ENCODE measurements around the gene CEACAM16. TPM values are rescaled to one million over a fixed set of nuclear protein-coding genes. Genes with fewer than 3 reads are reported as not detected.

Gene CEACAM16
- total RNA-seq, 1 experiment from 2014 or later: not detected

DNA sequence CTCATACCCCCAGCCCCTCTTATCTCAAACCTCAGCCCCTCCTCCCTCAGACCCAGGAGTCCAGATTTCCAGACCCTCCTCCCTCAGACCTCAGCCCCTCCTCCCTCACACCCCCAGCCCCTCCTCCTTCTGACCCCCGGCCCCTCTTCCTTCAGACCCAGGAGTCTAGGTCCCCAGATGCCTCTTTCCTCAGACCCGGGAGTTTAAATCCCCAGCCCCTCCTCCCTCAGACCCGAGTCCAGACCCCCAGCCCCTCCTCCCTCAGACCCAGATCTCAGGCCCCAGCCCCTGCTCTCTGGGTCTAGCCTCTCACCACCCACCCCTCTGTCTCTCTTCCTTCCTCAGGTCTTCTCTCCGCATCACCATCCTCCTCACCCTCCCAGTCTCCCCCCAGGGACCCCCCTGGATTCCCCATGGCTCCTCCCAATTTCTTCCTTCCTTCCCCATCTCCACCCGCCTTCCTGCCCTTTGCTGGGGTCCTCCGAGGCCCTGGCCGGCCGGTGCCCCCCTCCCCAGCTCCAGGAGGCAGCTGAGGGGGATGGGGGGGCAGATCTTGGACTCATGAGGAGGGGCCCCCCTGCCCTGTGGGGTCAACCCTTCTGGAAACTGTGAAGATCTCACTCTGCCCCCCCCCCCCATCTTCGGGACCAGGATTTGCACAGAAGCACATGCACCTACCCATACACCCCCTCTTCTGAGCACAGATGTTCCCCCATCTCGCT lies 60.3 kb downstream of the CEACAM16 start:
- no peak for DNase-seq (ENCODE audit: low read depth)

Other genes starting within 250 kb of the CEACAM16 start
- gene ZNF180, start 198.6 kb upstream of the CEACAM16 start, total RNA-seq (2014; rRNA removed): 13.9 and 15.7 TPM in 2 replicates
- gene CEACAM20, start 169.5 kb upstream of the CEACAM16 start, total RNA-seq (2014; rRNA removed): not detected in 2 replicates
- not detected in 2 replicates for gene IGSF23, start 85.6 kb upstream of the CEACAM16 start, total RNA-seq (2014; rRNA removed)
- gene PVR, start 55.2 kb upstream of the CEACAM16 start, total RNA-seq (2014; rRNA removed): 52.1 and 54.3 TPM in 2 replicates
- gene CEACAM19, start 27.7 kb upstream of the CEACAM16 start, total RNA-seq (2014; rRNA removed): 0.06 and 0.13 TPM in 2 replicates
- 10.0 and 18.1 TPM in 2 replicates for gene BCL3, start 49.6 kb downstream of the CEACAM16 start, total RNA-seq (2014; rRNA removed)
- gene CBLC, start 78.7 kb downstream of the CEACAM16 start, total RNA-seq (2014; rRNA removed): not detected in 2 replicates
- gene BCAM, start 110.0 kb downstream of the CEACAM16 start, total RNA-seq (2014; rRNA removed): 3.3 and 3.5 TPM in 2 replicates
- 68.4 and 79.6 TPM in 2 replicates for gene NECTIN2, start 147.1 kb downstream of the CEACAM16 start, total RNA-seq (2014; rRNA removed)
- 154 and 190 TPM in 2 replicates for gene TOMM40, start 192.1 kb downstream of the CEACAM16 start, total RNA-seq (2014; rRNA removed)
- 25.3 and 84.6 TPM in 2 replicates for gene APOE, start 206.6 kb downstream of the CEACAM16 start, total RNA-seq (2014; rRNA removed)
- 2.5 and 5.1 TPM in 2 replicates for gene APOC1, start 215.5 kb downstream of the CEACAM16 start, total RNA-seq (2014; rRNA removed)
- not detected in 2 replicates for gene APOC4, start 243.1 kb downstream of the CEACAM16 start, total RNA-seq (2014; rRNA removed)
- not detected in 2 replicates for gene APOC2, start 246.9 kb downstream of the CEACAM16 start, total RNA-seq (2014; rRNA removed)

All from LHCN-M2 (cell line).